ENCODE measurements around the gene ORMDL1. TPM values are rescaled to one million over a fixed set of nuclear protein-coding genes. Genes with fewer than 3 reads are reported as not detected.

The ORMDL1 gene
- total RNA-seq, 2 donors from 2014 or later = 61.7 to 68.9 TPM

DNA sequence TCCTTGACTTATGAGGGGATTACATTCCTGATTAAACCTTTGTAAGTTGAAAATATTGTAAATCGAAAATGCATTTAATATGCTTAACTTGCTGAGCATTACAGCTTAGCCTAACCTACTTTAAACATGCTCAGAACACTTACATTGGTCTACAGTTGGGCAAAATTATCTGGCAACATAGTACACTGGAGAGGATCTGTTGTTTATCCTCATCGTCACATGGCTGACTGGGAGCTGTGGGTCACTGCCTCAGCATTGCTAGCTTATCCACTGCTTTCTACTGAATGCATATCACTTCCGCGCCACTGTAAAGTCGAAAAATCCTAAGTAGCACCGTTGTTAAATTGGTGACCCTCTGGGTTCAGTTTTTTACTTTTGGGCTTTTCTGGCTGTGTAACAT is 13.8 kb upstream of the ORMDL1 start:
- 78 to 93% methylated on average over 6 of the region's 6 CpGs for WGBS, 2 donors
- peaks cover 0 to 6% of the 10 kb centered on the region in 2 donors for H3K36me3 ChIP-seq (replicated peaks in 1 of 2; ENCODE audit: insufficient read depth in 1 of 2, low read depth in 2 of 2)

GRCh38 chr2:189794310-189794709 is 10.2 kb upstream of the ORMDL1 start:
- no peak for ATAC-seq
- Histone ChIP-seq H3K27me3 (no peaks in the 10 kb centered on the region), H3K27ac (no peak overlapping the region), H3K9me3 (no peaks in the 10 kb centered on the region), H3K4me3 (no peak overlapping the region), H3K4me1 (no peaks in the 10 kb centered on the region), H3K36me3 (replicated peaks in 1 of 2; ENCODE audit: insufficient read depth in 1 of 2, low read depth in 2 of 2) (peaks cover 0 to 8% of the 10 kb centered on the region in 2 donors)
- 96 to 100% methylated on average over 1 of the region's 1 CpG for WGBS, 2 donors
- DNase-seq = no peak
- TF ChIP-seq POLR2A (IDR thresholded peaks at IDR 0.05) = no peak
- TF ChIP-seq, protein P1, sequence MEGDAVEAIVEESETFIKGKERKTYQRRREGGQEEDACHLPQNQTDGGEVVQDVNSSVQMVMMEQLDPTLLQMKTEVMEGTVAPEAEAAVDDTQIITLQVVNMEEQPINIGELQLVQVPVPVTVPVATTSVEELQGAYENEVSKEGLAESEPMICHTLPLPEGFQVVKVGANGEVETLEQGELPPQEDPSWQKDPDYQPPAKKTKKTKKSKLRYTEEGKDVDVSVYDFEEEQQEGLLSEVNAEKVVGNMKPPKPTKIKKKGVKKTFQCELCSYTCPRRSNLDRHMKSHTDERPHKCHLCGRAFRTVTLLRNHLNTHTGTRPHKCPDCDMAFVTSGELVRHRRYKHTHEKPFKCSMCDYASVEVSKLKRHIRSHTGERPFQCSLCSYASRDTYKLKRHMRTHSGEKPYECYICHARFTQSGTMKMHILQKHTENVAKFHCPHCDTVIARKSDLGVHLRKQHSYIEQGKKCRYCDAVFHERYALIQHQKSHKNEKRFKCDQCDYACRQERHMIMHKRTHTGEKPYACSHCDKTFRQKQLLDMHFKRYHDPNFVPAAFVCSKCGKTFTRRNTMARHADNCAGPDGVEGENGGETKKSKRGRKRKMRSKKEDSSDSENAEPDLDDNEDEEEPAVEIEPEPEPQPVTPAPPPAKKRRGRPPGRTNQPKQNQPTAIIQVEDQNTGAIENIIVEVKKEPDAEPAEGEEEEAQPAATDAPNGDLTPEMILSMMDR (IDR thresholded peaks at IDR 0.05) = no peak
- intact Hi-C loops (cut with DNase I) = no loop called here

More for the DNA sequence above, 13.8 kb upstream of the ORMDL1 start:
- no peak for ATAC-seq
- Histone ChIP-seq H3K4me3 (no peak overlapping the region), H3K4me1 (no peaks in the 10 kb centered on the region), H3K9me3 (no peaks in the 10 kb centered on the region), H3K27ac (no peak overlapping the region), H3K27me3 (no peaks in the 10 kb centered on the region)
- TF ChIP-seq, protein P1 (IDR thresholded peaks at IDR 0.05) = no peak
- no peak for TF ChIP-seq POLR2A (IDR thresholded peaks at IDR 0.05)
- no peak for DNase-seq
- intact Hi-C loops (cut with DNase I) = no loop called here

GRCh38 chr2:189791338-189792042 is 7.4 kb upstream of the ORMDL1 start:
- DNase-seq = no peak
- intact Hi-C loops (cut with DNase I) = no loop called here
- Histone ChIP-seq H3K27me3 (no peaks in the 10 kb centered on the region), H3K4me1 (no peaks in the 10 kb centered on the region), H3K27ac (no peak overlapping the region), H3K36me3 (replicated peaks in 1 of 2; ENCODE audit: insufficient read depth in 1 of 2, low read depth in 2 of 2) (peaks cover 0 to 8% of the 10 kb centered on the region in 2 donors), H3K4me3 (no peak overlapping the region), H3K9me3 (no peaks in the 10 kb centered on the region)
- TF ChIP-seq, protein P1 (IDR thresholded peaks at IDR 0.05) = no peak
- no peak for TF ChIP-seq POLR2A (IDR thresholded peaks at IDR 0.05)
- WGBS, 2 donors = 90 to 93% methylated on average over 12 of the region's 12 CpGs
- ATAC-seq = no peak

- peak overlapping the region; percentile 92 to 98 (median 94) for H3K27ac ChIP-seq
- no peaks in the 10 kb centered on the region for H3K9me3 ChIP-seq
- no peak for TF ChIP-seq POLR2A (IDR thresholded peaks at IDR 0.05)
- TF ChIP-seq, protein P1 (IDR thresholded peaks at IDR 0.05) = no peak
- intact Hi-C loops (cut with DNase I) = no loop called here
- 0% methylated on average over 14 to 17 of the region's 17 CpGs for WGBS, 2 donors
- peaks cover 37% of the 10 kb centered on the region for H3K4me1 ChIP-seq
- no peaks in the 10 kb centered on the region for H3K36me3 ChIP-seq (replicated peaks in 1 of 2; ENCODE audit: insufficient read depth in 1 of 2, low read depth in 2 of 2)
- peak overlapping the region; percentile 77 to 88 for H3K4me3 ChIP-seq
- ATAC-seq = no peak
- no peak for DNase-seq
- H3K27me3 ChIP-seq = no peaks in the 10 kb centered on the region
Measured at GRCh38 chr2:189783451-189783926, 650 bp downstream of the ORMDL1 start.
